GM19025 (cell line): ENCODE measurements around the gene BSND.

Source experiments
- ATAC-seq: cut with Tn5 transposase; IDR thresholded peaks from one replicate; pipeline ENCODE4 v1.9.1; 2021; ENCODE audit warnings: mild to moderate bottlenecking, low read depth, moderate library complexity; ENCODE audit not compliant: unreplicated experiment

Gene BSND

GRCh38 chr1:54990916-54991315 lies 7.8 kb upstream of the BSND start:
- ATAC-seq: no peak

GRCh38 chr1:54991939-54992338 lies 6.8 kb upstream of the BSND start:
- ATAC-seq: no peak

- ATAC-seq: no peak
Measured at GRCh38 chr1:54993140-54993539, 5.6 kb upstream of the BSND start.

GRCh38 chr1:54994355-54994990 lies 4.3 kb upstream of the BSND start:
- ATAC-seq: no peak

GRCh38 chr1:54995013-54995760 lies 3.5 kb upstream of the BSND start:
- ATAC-seq: no peak

GRCh38 chr1:54995835-54996234 lies 2.9 kb upstream of the BSND start:
- ATAC-seq: no peak

- peak; percentile 48 for ATAC-seq
Measured at GRCh38 chr1:54996359-54996868, 2.3 kb upstream of the BSND start.

GRCh38 chr1:54996869-54997710 lies 1.6 kb upstream of the BSND start:
- ATAC-seq: no peak

- no peak for ATAC-seq
Measured at GRCh38 chr1:54997711-54997986, 1.1 kb upstream of the BSND start.

- ATAC-seq: no peak
Measured at GRCh38 chr1:54998100-54998499, 633 bp upstream of the BSND start.

- ATAC-seq: no peak
Measured at GRCh38 chr1:55000110-55001085, 1.7 kb downstream of the BSND start.

- ATAC-seq: no peak
Measured at GRCh38 chr1:55001311-55001710, 2.6 kb downstream of the BSND start.

- no peak for ATAC-seq
Measured at GRCh38 chr1:55002686-55003085, 4.0 kb downstream of the BSND start.

- no peak for ATAC-seq
Measured at GRCh38 chr1:55005351-55006140, 6.8 kb downstream of the BSND start.

GRCh38 chr1:55006931-55007330 lies 8.2 kb downstream of the BSND start:
- no peak for ATAC-seq

- ATAC-seq: no peak
Measured at GRCh38 chr1:55007625-55008024, 8.9 kb downstream of the BSND start.

GRCh38 chr1:55010194-55010886 lies 11.6 kb downstream of the BSND start:
- no peak for ATAC-seq

GRCh38 chr1:55010887-55011217 lies 12.1 kb downstream of the BSND start:
- no peak for ATAC-seq

- ATAC-seq: no peak
Measured at GRCh38 chr1:55012661-55013060, 13.9 kb downstream of the BSND start.
